HepG2 (cell line): ENCODE measurements around the gene MDP1. TPM values are rescaled to one million over a fixed set of nuclear protein-coding genes. Genes with fewer than 3 reads are reported as not detected.

Source experiments
- ONECUT2 ChIP-seq: sonication (generic); formaldehyde crosslinking; IDR thresholded peaks from 2 replicates; pipeline ENCODE4 v1.4.0; 2020; ENCODE audit warnings: missing genetic modification reagents
- SETDB1 ChIP-seq: sonication (generic); formaldehyde crosslinking; IDR thresholded peaks from 2 replicates; pipeline ENCODE4 v1.5.1; 2020; ENCODE audit warnings: missing genetic modification reagents, mild to moderate bottlenecking, borderline replicate concordance
- SIN3B ChIP-seq: fragments of 150-350 bp; IDR thresholded peaks from 2 replicates; pipeline ENCODE4 v1.6.1; 2014; ENCODE audit warnings: low read length
- SP4 ChIP-seq: sonication (generic); formaldehyde crosslinking; IDR thresholded peaks from 2 replicates; pipeline ENCODE4 v1.8.1; 2023; ENCODE audit warnings: mild to moderate bottlenecking, missing genetic modification reagents
- ZNF670 ChIP-seq: sonication (generic); formaldehyde crosslinking; IDR thresholded peaks from 2 replicates; pipeline ENCODE4 v1.8.0; 2022; ENCODE audit warnings: mild to moderate bottlenecking, missing genetic modification reagents, borderline replicate concordance
- ZNF746 ChIP-seq: sonication (generic); formaldehyde crosslinking; IDR thresholded peaks from 2 replicates; pipeline ENCODE4 v1.8.0; 2022; ENCODE audit warnings: mild to moderate bottlenecking, missing genetic modification reagents
- ZSCAN30 ChIP-seq: sonication (generic); formaldehyde crosslinking; IDR thresholded peaks from 2 replicates; pipeline ENCODE4 v1.5.0; 2020; ENCODE audit warnings: mild to moderate bottlenecking, missing genetic modification reagents
- polyA plus RNA-seq, 8 experiments: library from polyadenylated mRNA; depleted of rRNA in 3 of 8; stranded (reverse) in 7 of 8; unstranded in 1 of 8; fragments of >200 nt; fragmentation: Illumina TruSeq in 4 of 8; extraction: Trizol in 4 of 8; gene quantifications; 2 replicates each; pipeline versions ENCODE4 v1.2.1 to v1.2.3, GENCODE V29; 2011 to 2016; ENCODE audit warnings: low read depth in 4 of 8, missing spikeins in 1 of 8, mixed read lengths in 1 of 8; ENCODE audit not compliant: insufficient read depth in 1 of 8
- total RNA-seq, 5 experiments: library from RNA; depleted of rRNA; stranded (reverse); fragments of >200 nt; fragmentation: Illumina TruSeq; extraction: Trizol; gene quantifications; 2 replicates each; pipeline ENCODE4 v1.2.3, GENCODE V29; 2016; ENCODE audit warnings: low read depth in 1 of 5
- TF ChIP-seq, protein P1 (sequence below): sonication (generic); formaldehyde crosslinking; IDR thresholded peaks from 2 replicates; pipeline ENCODE4 v1.4.0; 2020; ENCODE audit warnings: missing genetic modification reagents; ENCODE audit errors: not compliant biosample characterization
- TF ChIP-seq, protein P2 (sequence below): IDR thresholded peaks from 2 replicates; pipeline ENCODE4 v1.6.1; 2016; ENCODE audit warnings: low read depth, borderline replicate concordance
- TF ChIP-seq, protein P3 (sequence below): sonication (generic); formaldehyde crosslinking; IDR thresholded peaks from 2 replicates; pipeline ENCODE4 v1.4.0; 2020; ENCODE audit warnings: mild to moderate bottlenecking, missing genetic modification reagents
- TF ChIP-seq, protein P4 (sequence below): sonication (generic); formaldehyde crosslinking; IDR thresholded peaks from 2 replicates; pipeline ENCODE4 v1.5.0; 2020; ENCODE audit warnings: mild to moderate bottlenecking, missing genetic modification reagents, borderline replicate concordance
- TF ChIP-seq, protein P5 (sequence below), 2 experiments: sonication (generic) in 1 of 2; formaldehyde crosslinking in 1 of 2; IDR thresholded peaks; 2 replicates each; pipeline versions ENCODE4 v1.5.1 to v1.6.1; 2011 to 2020; ENCODE audit warnings: borderline replicate concordance in 1 of 2, low read depth in 1 of 2, low read length in 1 of 2, mild to moderate bottlenecking in 1 of 2, missing genetic modification reagents in 1 of 2, moderate library complexity in 1 of 2
- TF ChIP-seq, protein P6 (sequence below): sonication (generic); formaldehyde crosslinking; IDR thresholded peaks from 2 replicates; pipeline ENCODE4 v1.8.1; 2023; ENCODE audit warnings: mild to moderate bottlenecking, inconsistent platforms, moderate library complexity, missing genetic modification reagents, borderline replicate concordance

Gene MDP1
- total and polyA plus RNA-seq, 2 of the 13 experiments (the other 11 are each of a cell fraction or from before 2014, with no cell fraction given), result 44.1 to 48.7 TPM

DNA sequence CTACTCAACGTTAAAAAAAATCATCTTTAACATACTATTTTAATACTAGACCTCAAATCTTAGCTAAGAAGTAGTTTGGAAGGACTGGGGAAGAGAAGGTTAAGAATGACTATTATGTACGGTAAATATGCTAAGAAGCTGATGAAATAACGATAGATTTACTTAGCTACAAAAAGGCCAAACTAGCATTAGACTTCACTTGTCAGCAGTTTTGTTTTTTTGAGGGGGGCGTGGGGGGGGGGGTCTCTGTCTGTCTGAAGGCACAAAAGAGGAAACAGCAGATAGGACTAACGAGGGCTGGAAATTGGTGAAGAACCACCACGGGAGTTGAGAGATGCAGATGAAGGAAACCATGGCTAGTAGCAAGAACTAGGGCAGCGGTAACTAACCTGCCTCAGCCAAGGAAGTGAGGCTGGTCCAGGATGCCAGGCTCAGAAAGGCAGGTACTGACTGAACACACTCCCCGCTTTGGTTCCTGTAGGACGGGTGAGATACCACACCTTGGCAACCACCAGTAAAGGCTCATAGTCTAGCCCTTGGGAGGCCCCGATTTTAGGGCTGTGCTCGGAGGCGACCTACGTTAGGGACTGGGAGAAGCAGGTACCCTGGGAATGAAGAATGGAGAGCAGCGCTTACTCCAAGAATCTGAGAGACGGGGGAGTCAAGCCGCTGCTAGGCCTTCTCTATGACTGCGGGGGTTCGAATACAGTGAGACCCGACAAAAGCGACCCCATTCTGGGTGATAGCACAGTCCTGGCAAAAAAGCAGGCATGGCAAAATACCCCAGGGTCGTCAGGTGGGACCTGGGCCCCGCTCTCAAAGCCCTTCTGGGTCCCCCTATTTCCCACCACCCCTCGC lies 15.6 kb upstream of the MDP1 start (continued):
- TF ChIP-seq, protein P1, sequence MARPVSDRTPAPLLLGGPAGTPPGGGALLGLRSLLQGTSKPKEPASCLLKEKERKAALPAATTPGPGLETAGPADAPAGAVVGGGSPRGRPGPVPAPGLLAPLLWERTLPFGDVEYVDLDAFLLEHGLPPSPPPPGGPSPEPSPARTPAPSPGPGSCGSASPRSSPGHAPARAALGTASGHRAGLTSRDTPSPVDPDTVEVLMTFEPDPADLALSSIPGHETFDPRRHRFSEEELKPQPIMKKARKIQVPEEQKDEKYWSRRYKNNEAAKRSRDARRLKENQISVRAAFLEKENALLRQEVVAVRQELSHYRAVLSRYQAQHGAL (CRISPR knock-in tag), result no peak
- TF ChIP-seq ZNF746 (CRISPR knock-in tag), result no peak
- TF ChIP-seq ONECUT2 (CRISPR knock-in tag), result peak; percentile 31; the same call in 1 of the 2 replicates
- TF ChIP-seq, protein P2, sequence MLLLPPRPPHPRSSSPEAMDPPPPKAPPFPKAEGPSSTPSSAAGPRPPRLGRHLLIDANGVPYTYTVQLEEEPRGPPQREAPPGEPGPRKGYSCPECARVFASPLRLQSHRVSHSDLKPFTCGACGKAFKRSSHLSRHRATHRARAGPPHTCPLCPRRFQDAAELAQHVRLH (CRISPR knock-in tag), result no peak
- TF ChIP-seq SETDB1 (CRISPR knock-in tag), result no peak
- no peak for TF ChIP-seq SP4 (CRISPR knock-in tag)
- TF ChIP-seq SIN3B, result 0 out of 2 replicates have a peak, but pooled peaks have one; percentile 15
- TF ChIP-seq ZNF670 (CRISPR knock-in tag), result no peak; the same call in 1 of the 2 replicates
- TF ChIP-seq, protein P3, sequence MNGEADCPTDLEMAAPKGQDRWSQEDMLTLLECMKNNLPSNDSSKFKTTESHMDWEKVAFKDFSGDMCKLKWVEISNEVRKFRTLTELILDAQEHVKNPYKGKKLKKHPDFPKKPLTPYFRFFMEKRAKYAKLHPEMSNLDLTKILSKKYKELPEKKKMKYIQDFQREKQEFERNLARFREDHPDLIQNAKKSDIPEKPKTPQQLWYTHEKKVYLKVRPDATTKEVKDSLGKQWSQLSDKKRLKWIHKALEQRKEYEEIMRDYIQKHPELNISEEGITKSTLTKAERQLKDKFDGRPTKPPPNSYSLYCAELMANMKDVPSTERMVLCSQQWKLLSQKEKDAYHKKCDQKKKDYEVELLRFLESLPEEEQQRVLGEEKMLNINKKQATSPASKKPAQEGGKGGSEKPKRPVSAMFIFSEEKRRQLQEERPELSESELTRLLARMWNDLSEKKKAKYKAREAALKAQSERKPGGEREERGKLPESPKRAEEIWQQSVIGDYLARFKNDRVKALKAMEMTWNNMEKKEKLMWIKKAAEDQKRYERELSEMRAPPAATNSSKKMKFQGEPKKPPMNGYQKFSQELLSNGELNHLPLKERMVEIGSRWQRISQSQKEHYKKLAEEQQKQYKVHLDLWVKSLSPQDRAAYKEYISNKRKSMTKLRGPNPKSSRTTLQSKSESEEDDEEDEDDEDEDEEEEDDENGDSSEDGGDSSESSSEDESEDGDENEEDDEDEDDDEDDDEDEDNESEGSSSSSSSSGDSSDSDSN (CRISPR knock-in tag), result no peak
- TF ChIP-seq, protein P4, sequence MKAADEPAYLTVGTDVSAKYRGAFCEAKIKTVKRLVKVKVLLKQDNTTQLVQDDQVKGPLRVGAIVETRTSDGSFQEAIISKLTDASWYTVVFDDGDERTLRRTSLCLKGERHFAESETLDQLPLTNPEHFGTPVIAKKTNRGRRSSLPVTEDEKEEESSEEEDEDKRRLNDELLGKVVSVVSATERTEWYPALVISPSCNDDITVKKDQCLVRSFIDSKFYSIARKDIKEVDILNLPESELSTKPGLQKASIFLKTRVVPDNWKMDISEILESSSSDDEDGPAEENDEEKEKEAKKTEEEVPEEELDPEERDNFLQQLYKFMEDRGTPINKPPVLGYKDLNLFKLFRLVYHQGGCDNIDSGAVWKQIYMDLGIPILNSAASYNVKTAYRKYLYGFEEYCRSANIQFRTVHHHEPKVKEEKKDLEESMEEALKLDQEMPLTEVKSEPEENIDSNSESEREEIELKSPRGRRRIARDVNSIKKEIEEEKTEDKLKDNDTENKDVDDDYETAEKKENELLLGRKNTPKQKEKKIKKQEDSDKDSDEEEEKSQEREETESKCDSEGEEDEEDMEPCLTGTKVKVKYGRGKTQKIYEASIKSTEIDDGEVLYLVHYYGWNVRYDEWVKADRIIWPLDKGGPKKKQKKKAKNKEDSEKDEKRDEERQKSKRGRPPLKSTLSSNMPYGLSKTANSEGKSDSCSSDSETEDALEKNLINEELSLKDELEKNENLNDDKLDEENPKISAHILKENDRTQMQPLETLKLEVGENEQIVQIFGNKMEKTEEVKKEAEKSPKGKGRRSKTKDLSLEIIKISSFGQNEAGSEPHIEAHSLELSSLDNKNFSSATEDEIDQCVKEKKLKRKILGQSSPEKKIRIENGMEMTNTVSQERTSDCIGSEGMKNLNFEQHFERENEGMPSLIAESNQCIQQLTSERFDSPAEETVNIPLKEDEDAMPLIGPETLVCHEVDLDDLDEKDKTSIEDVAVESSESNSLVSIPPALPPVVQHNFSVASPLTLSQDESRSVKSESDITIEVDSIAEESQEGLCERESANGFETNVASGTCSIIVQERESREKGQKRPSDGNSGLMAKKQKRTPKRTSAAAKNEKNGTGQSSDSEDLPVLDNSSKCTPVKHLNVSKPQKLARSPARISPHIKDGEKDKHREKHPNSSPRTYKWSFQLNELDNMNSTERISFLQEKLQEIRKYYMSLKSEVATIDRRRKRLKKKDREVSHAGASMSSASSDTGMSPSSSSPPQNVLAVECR, result no peak; the same call in 1 of the 2 replicates
- TF ChIP-seq ZSCAN30 (CRISPR knock-in tag), result peak; percentile 49; the same call in 1 of the 2 replicates
- TF ChIP-seq, protein P5, sequence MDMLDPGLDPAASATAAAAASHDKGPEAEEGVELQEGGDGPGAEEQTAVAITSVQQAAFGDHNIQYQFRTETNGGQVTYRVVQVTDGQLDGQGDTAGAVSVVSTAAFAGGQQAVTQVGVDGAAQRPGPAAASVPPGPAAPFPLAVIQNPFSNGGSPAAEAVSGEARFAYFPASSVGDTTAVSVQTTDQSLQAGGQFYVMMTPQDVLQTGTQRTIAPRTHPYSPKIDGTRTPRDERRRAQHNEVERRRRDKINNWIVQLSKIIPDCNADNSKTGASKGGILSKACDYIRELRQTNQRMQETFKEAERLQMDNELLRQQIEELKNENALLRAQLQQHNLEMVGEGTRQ (IDR thresholded peaks at IDR 0.05; ENCODE audit: low read depth, low read length), result no peak
- TF ChIP-seq, protein P5 (CRISPR knock-in tag; IDR thresholded peaks at IDR 0.05; ENCODE audit: borderline replicate concordance), result no peak
- TF ChIP-seq, protein P6, sequence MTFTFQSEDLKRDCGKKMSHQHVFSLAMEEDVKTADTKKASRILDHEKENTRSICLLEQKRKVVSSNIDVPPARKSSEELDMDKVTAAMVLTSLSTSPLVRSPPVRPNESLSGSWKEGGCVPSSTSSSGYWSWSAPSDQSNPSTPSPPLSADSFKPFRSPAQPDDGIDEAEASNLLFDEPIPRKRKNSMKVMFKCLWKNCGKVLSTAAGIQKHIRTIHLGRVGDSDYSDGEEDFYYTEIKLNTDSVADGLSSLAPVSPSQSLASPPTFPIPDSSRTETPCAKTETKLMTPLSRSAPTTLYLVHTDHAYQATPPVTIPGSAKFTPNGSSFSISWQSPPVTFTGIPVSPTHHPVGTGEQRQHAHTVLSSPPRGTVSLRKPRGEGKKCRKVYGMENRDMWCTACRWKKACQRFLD (CRISPR knock-in tag), result 0 out of 2 replicates have a peak, but pooled peaks have one; percentile 12
